Measurements from ENCODE around the gene AHSG.

The AHSG gene

GRCh38 chr3:186646106-186646505, 33.2 kb downstream of the AHSG start:
- DNase-seq, result no peak

GRCh38 chr3:186646841-186647240, 34.0 kb downstream of the AHSG start:
- DNase-seq, result no peak

DNA sequence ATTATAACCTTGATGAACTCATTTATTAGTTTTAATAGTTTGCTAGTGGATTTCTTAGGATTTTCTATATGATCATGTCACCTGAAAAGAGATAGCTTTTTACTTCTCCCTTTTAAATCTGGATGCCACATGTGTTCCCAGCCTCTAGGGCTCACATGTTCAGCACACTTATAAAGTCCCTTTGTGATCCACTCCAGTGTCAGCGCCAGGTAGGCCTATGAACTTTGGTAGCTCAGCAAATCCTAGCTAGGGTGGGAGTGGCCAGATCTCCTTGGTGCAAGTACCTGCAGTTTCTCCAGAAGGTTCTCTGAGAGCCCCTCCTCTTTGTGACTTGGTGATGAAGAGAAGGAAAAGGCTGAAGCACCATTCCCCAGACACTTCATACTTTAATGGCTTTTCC, 36.0 kb downstream of the AHSG start:
- no peak for DNase-seq

DNA sequence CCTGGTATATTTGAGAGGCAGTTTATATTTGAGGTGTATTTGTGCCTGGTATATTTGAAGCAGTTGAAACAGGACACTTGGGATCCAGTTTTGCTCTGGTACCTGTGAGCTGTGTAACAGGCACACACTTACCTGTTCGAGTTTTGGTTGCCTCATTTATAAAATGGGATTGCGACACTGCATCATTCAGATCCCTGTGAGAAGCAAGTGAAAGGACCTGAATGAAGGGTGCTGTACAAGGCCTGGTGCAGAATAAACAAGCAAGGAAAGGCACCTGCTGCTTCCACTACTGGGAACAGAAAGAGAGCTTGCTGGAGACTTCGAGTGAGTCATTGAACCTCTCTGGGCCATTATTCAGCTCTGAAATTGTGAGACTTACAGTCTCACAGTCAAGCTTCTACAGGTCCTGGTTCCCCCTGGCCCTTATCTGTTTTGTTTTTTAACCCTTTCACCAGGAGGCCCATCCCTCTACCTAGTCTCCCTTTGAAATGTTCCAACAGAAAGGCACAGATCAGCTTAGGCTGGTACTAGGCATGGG, 38.9 kb downstream of the AHSG start:
- no peak for DNase-seq

GRCh38 chr3:186653080-186653707, 40.3 kb downstream of the AHSG start:
- no peak for DNase-seq

GRCh38 chr3:186653984-186654383, 41.1 kb downstream of the AHSG start:
- DNase-seq, result no peak

GRCh38 chr3:186663361-186664118, 50.7 kb downstream of the AHSG start:
- no peak for DNase-seq

- DNase-seq, result no peak
These were observed 51.2 kb downstream of the AHSG start for GRCh38 chr3:186664119-186664495.

DNA sequence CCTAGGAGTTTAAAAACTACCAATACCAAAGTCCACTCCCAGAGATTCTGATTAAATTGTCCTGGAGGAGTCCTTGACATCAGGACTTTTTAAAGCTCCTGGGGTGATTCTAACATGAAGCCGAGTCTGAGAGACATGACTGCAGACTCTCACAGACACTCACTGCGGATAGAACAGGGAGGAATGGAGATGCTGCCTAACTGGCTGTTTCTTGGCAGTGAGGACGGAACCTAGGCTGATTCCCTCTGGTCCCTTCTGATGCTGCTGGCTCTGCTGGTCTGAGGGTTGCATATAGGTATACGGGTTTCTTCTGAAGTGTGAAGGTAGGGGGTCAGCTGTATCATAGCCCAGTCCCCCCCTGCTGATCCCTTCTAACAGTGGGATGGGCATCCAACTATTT, 51.6 kb downstream of the AHSG start:
- no peak for DNase-seq

- no peak for DNase-seq
These were observed 52.8 kb downstream of the AHSG start, which contains the start of gene HRG for GRCh38 chr3:186665625-186666188. Gene HRG, plus strand, starts transcription at chr3:186666014. Its CDS starts 18 bp downstream, at chr3:186666032.

GRCh38 chr3:186668426-186668825, 55.6 kb downstream of the AHSG start:
- no peak for DNase-seq

DNA sequence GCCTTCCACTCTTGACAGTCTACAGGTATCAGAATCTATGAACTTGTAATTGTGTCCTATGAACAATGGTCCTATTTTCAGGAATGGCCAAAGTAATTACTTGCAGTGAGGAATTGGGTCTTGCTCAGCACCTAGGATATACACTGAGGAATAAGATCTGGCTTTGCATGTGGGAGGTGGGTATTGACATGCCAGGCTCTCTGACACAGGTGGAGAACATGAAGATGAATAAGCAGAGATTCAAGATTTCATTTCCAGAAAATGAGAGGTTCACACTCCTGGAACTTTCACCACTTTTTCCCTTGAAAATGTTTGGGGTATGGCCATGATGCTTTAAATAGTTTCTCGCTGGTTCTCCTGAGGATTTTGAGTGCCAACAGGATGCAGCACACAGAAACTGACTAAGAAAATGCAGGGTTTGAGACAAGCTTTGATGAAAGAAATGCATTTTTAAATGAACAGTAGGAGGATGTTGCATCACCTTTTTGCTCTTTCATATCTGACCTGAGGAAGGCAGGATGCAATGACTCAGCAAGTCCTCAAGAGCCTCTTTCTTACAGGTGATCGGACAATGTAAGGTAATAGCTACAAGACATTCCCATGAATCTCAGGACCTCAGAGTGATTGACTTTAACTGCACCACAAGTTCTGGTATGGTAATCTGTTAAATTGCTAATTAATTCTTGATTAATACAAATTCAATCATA, 56.7 kb downstream of the AHSG start:
- no peak for DNase-seq

GRCh38 chr3:186670155-186670554, 57.3 kb downstream of the AHSG start:
- DNase-seq, result no peak
